Panc1 (cell line): Measurements from ENCODE around the gene IL17RB. TPM values are rescaled to one million over a fixed set of nuclear protein-coding genes. Genes with fewer than 3 reads are reported as not detected.

Source experiments
- ATAC-seq: fragments of 200-7000 bp; cut with Tn5 transposase; 2 replicates; pipeline ENCODE4 v1.9.1; 2020; ENCODE audit warnings: mild to moderate bottlenecking, moderate library complexity
- BruUV-seq: library from RNA; stranded (reverse); fragments of 400-500 nt; replicated peaks from 2 replicates; lab custom pipeline; 2021; lab: Mats Ljungman, UMichigan
- CTCF ChIA-PET: fragments of 300-600 bp; sonication (Branson Sonifier 250); formaldehyde crosslinking; loops from one replicate; lab custom pipeline; 2022; ENCODE audit warnings: antibody characterized with exemption; lab: Charles Lee
- POLR2A ChIA-PET: fragments of 300-600 bp; sonication (Branson Sonifier 250); formaldehyde crosslinking; loops from one replicate; lab custom pipeline; 2022; ENCODE audit warnings: antibody characterized with exemption; lab: Charles Lee
- DNase-seq: peaks from one replicate; pipeline ENCODE4 v3.0.0-alpha.2; 2010; ENCODE audit warnings: low read depth, low spot score
- H3K27ac ChIP-seq: 2 replicates; pipeline ENCODE4 v1.5.1; 2011; ENCODE audit warnings: mild to moderate bottlenecking, low read length, inconsistent platforms
- H3K27me3 ChIP-seq: fragments of 200-500 bp; sonication (Bioruptor generic); 2 replicates; pipeline ENCODE4 v1.6.0; 2014; ENCODE audit warnings: low read length, inconsistent platforms; ENCODE audit not compliant: control insufficient read depth, insufficient read depth
- H3K36me3 ChIP-seq: fragments of 200-500 bp; sonication (Bioruptor generic); 2 replicates; pipeline ENCODE4 v1.5.1; 2014; ENCODE audit warnings: inconsistent platforms, mild to moderate bottlenecking, low read length, moderate library complexity; ENCODE audit not compliant: control insufficient read depth, insufficient read depth
- H3K4me1 ChIP-seq: 2 replicates; pipeline ENCODE4 v1.5.1; 2011; ENCODE audit warnings: inconsistent platforms, mild to moderate bottlenecking, low read length, moderate library complexity; ENCODE audit not compliant: control insufficient read depth, insufficient read depth
- H3K4me3 ChIP-seq, 2 experiments: 2 replicates each; pipeline ENCODE4 v1.5.1; 2011 to 2012; ENCODE audit warnings: low read depth in 2 of 2, low read length in 2 of 2, mild to moderate bottlenecking in 2 of 2, inconsistent platforms in 1 of 2, moderate library complexity in 1 of 2
- H3K9me3 ChIP-seq: fragments of 200-500 bp; sonication (Bioruptor generic); 2 replicates; pipeline ENCODE4 v1.5.1; 2014; ENCODE audit warnings: low read depth, mild to moderate bottlenecking, inconsistent platforms, low read length, moderate library complexity; ENCODE audit not compliant: control insufficient read depth, insufficient read depth
- POLR2AphosphoS5 ChIP-seq: IDR thresholded peaks from 2 replicates; pipeline ENCODE4 v1.6.1; 2012; ENCODE audit warnings: mild to moderate bottlenecking, low read depth, low read length, moderate library complexity
- SIN3A ChIP-seq: IDR thresholded peaks from 2 replicates; pipeline ENCODE4 v1.6.1; 2012; ENCODE audit warnings: low read depth, mild to moderate bottlenecking, low read length, moderate library complexity, borderline replicate concordance; ENCODE audit not compliant: insufficient read depth
- TCF7L2 ChIP-seq: IDR thresholded peaks from 2 replicates; pipeline ENCODE4 v1.6.1; 2011; ENCODE audit warnings: mild to moderate bottlenecking, low read depth, low read length, inconsistent platforms
- in situ Hi-C: cut with HindIII; loops from 2 replicates; pipeline ENCODE4 v1.10.0; 2016; ENCODE audit warnings: low sequenced_read_pairs, low pct_unique_long_range_greater_than_20kb
- intact Hi-C: fragments of 100-400 bp; cut with micrococcal nuclease; formaldehyde crosslinking; loops from one replicate; pipeline ENCODE4 v1.10.0; 2022; ENCODE audit not compliant: unreplicated experiment
- total RNA-seq: library from RNA; stranded (reverse); gene quantifications from one replicate; pipeline ENCODE4 v1.2.1, GENCODE V29; 2021; ENCODE audit not compliant: unreplicated experiment
- TF ChIP-seq, protein P1 (sequence below): fragments of 450-650 bp; IDR thresholded peaks from 2 replicates; pipeline ENCODE4 v1.5.1; 2017; ENCODE audit warnings: mild to moderate bottlenecking
- TF ChIP-seq, protein P2 (sequence below), 2 experiments: IDR thresholded peaks; 2 replicates each; pipeline ENCODE4 v1.6.1; 2011 to 2012; ENCODE audit warnings: low read depth in 2 of 2, control low read depth in 1 of 2, low read length in 1 of 2, mild to moderate bottlenecking in 1 of 2, moderate library complexity in 1 of 2; ENCODE audit not compliant: insufficient read depth in 1 of 2

IL17RB gene
- total RNA-seq, 1 experiment from 2014 or later, result 15.9 TPM

- TF ChIP-seq POLR2AphosphoS5 (no peak), SIN3A (no peak), TCF7L2 (no peak)
- TF ChIP-seq, protein P1, sequence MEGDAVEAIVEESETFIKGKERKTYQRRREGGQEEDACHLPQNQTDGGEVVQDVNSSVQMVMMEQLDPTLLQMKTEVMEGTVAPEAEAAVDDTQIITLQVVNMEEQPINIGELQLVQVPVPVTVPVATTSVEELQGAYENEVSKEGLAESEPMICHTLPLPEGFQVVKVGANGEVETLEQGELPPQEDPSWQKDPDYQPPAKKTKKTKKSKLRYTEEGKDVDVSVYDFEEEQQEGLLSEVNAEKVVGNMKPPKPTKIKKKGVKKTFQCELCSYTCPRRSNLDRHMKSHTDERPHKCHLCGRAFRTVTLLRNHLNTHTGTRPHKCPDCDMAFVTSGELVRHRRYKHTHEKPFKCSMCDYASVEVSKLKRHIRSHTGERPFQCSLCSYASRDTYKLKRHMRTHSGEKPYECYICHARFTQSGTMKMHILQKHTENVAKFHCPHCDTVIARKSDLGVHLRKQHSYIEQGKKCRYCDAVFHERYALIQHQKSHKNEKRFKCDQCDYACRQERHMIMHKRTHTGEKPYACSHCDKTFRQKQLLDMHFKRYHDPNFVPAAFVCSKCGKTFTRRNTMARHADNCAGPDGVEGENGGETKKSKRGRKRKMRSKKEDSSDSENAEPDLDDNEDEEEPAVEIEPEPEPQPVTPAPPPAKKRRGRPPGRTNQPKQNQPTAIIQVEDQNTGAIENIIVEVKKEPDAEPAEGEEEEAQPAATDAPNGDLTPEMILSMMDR, result no peak
- TF ChIP-seq, protein P2, sequence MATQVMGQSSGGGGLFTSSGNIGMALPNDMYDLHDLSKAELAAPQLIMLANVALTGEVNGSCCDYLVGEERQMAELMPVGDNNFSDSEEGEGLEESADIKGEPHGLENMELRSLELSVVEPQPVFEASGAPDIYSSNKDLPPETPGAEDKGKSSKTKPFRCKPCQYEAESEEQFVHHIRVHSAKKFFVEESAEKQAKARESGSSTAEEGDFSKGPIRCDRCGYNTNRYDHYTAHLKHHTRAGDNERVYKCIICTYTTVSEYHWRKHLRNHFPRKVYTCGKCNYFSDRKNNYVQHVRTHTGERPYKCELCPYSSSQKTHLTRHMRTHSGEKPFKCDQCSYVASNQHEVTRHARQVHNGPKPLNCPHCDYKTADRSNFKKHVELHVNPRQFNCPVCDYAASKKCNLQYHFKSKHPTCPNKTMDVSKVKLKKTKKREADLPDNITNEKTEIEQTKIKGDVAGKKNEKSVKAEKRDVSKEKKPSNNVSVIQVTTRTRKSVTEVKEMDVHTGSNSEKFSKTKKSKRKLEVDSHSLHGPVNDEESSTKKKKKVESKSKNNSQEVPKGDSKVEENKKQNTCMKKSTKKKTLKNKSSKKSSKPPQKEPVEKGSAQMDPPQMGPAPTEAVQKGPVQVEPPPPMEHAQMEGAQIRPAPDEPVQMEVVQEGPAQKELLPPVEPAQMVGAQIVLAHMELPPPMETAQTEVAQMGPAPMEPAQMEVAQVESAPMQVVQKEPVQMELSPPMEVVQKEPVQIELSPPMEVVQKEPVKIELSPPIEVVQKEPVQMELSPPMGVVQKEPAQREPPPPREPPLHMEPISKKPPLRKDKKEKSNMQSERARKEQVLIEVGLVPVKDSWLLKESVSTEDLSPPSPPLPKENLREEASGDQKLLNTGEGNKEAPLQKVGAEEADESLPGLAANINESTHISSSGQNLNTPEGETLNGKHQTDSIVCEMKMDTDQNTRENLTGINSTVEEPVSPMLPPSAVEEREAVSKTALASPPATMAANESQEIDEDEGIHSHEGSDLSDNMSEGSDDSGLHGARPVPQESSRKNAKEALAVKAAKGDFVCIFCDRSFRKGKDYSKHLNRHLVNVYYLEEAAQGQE (IDR thresholded peaks at IDR 0.05; ENCODE audit: insufficient read depth in 1 of 2, low read depth in 2 of 2, low read length in 1 of 2), result no peak
- Histone ChIP-seq H3K9me3 (no peaks in the 10 kb centered on the region), H3K4me1 (no peaks in the 10 kb centered on the region), H3K27ac (no peak overlapping the region), H3K27me3 (no peaks in the 10 kb centered on the region), H3K4me3 (no peak overlapping the region), H3K36me3 (no peaks in the 10 kb centered on the region)
- ATAC-seq, result no peak
- ChIA-PET POLR2A (no interaction called here), CTCF (no interaction called here)
- DNase-seq, result no peak
- intact Hi-C loops, result no loop called here
- no TSS peak for BruUV-seq
- in situ Hi-C loops, result no loop called here
These were observed 17.8 kb upstream of the IL17RB start for GRCh38 chr3:53828581-53828980.

DNA sequence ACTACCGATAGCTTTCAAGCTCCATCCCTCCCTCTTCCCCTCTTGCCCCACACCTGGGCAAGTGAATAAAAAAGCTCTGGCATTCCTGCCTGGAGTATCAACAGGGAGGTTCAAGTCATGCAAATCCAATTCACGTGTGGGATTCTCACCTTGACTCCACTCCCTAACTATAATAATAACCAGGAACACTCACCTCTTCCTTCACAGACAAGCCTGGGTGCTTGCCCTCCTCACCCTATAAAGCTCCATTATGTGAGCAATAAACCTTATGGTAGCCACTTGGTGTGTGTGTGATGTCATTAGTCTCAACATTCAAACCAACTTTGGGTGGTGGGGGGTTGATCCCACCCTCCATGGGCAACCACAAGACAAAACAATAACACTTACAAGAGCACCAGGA, 16.8 kb upstream of the IL17RB start:
- Histone ChIP-seq H3K4me1 (no peaks in the 10 kb centered on the region), H3K27me3 (no peaks in the 10 kb centered on the region), H3K9me3 (no peaks in the 10 kb centered on the region), H3K27ac (no peak overlapping the region), H3K4me3 (no peak overlapping the region), H3K36me3 (no peaks in the 10 kb centered on the region)
- POLR2A ChIA-PET, result no interaction called here
- in situ Hi-C loops (no loop called here), intact Hi-C loops (no loop called here)
- TF ChIP-seq, protein P2 (IDR thresholded peaks at IDR 0.05; ENCODE audit: insufficient read depth in 1 of 2, low read depth in 2 of 2, low read length in 1 of 2), result no peak
- no peak for TF ChIP-seq POLR2AphosphoS5
- TF ChIP-seq, protein P1, result no peak
- CTCF ChIA-PET, result no interaction called here
- no peak for DNase-seq
- no TSS peak for BruUV-seq
- ATAC-seq, result no peak
